IMR-90 (cell line): ENCODE measurements around the gene USP12. TPM values are rescaled to one million over a fixed set of nuclear protein-coding genes. Genes with fewer than 3 reads are reported as not detected.

Experiments
- ATAC-seq: fragments of 200-7000 bp; cut with Tn5 transposase; 2 replicates; pipeline ENCODE4 v1.9.1; 2020; ENCODE audit warnings: low read depth, mild to moderate bottlenecking, moderate library complexity
- BruUV-seq: library from RNA; stranded (reverse); fragments of 400-500 nt; replicated peaks from 2 replicates; lab custom pipeline; 2021; lab: Mats Ljungman, UMichigan
- CTCF ChIA-PET: fragments of 300-600 bp; formaldehyde crosslinking; extraction: SDS; loops from one replicate; lab custom pipeline; 2021; ENCODE audit warnings: antibody characterized with exemption; lab: Yijun Ruan, JAX
- POLR2A ChIA-PET: fragments of 300-600 bp; sonication (Branson Sonifier 250); formaldehyde crosslinking; loops from one replicate; lab custom pipeline; 2022; ENCODE audit warnings: antibody characterized with exemption; ENCODE audit not compliant: unreplicated experiment; lab: Charles Lee
- DNase-seq: peaks from one replicate; pipeline ENCODE4 v3.0.0; 2013
- H2AFZ ChIP-seq: replicated peaks from 2 replicates; pipeline ENCODE3; 2013; ENCODE audit warnings: low read length, mild to moderate bottlenecking; ENCODE audit not compliant: poor library complexity
- H2AK5ac ChIP-seq: 2 replicates; pipeline ENCODE4 v1.6.1; 2013; ENCODE audit warnings: low read depth, low read length, inconsistent platforms
- H2AK9ac ChIP-seq: replicated peaks from 2 replicates; pipeline ENCODE3; 2013; ENCODE audit warnings: mild to moderate bottlenecking, low read depth, low read length, moderate library complexity; ENCODE audit not compliant: poor library complexity
- H2BK120ac ChIP-seq: 2 replicates; pipeline ENCODE4 v1.6.1; 2013; ENCODE audit warnings: low read depth, low read length, inconsistent platforms
- H2BK15ac ChIP-seq: 3 replicates; pipeline ENCODE4 v1.6.1; 2013; ENCODE audit warnings: low read depth, low read length, inconsistent platforms
- H2BK20ac ChIP-seq: 2 replicates; pipeline ENCODE4 v1.6.1; 2013; ENCODE audit warnings: low read depth, mild to moderate bottlenecking, inconsistent platforms, low read length, moderate library complexity
- H2BK5ac ChIP-seq: 2 replicates; pipeline ENCODE4 v1.6.1; 2013; ENCODE audit warnings: mild to moderate bottlenecking, low read depth, low read length, inconsistent platforms; ENCODE audit not compliant: poor library complexity, severe bottlenecking
- H3K14ac ChIP-seq: replicated peaks from 2 replicates; pipeline ENCODE4 v1.6.1; 2013; ENCODE audit warnings: low read depth, low read length, inconsistent platforms
- H3K18ac ChIP-seq: 2 replicates; pipeline ENCODE4 v1.6.1; 2013; ENCODE audit warnings: low read depth, low read length, control low read depth
- H3K23ac ChIP-seq: 2 replicates; pipeline ENCODE4 v1.6.1; 2013; ENCODE audit warnings: low read depth, low read length, inconsistent platforms
- H3K27ac ChIP-seq: 2 replicates; pipeline ENCODE4 v1.5.1; 2013; ENCODE audit warnings: mild to moderate bottlenecking, control low read depth, low read length; ENCODE audit not compliant: insufficient read depth
- H3K27me3 ChIP-seq: 2 replicates; pipeline ENCODE4 v1.6.1; 2013; ENCODE audit warnings: low read length; ENCODE audit not compliant: control insufficient read depth, insufficient read depth
- H3K36me3 ChIP-seq: 2 replicates; pipeline ENCODE4 v1.6.1; 2013; ENCODE audit warnings: low read length, mixed read lengths; ENCODE audit not compliant: control insufficient read depth, insufficient read depth
- H3K4ac ChIP-seq: 2 replicates; pipeline ENCODE4 v1.6.1; 2013; ENCODE audit warnings: low read depth, low read length, inconsistent platforms
- H3K4me1 ChIP-seq: 2 replicates; pipeline ENCODE4 v1.6.1; 2013; ENCODE audit warnings: low read length, mixed read lengths; ENCODE audit not compliant: control insufficient read depth, insufficient read depth
- H3K4me2 ChIP-seq: 2 replicates; pipeline ENCODE4 v1.6.1; 2013; ENCODE audit warnings: low read depth, mild to moderate bottlenecking, control low read depth, low read length, moderate library complexity
- H3K4me3 ChIP-seq: 2 replicates; pipeline ENCODE4 v1.5.1; 2013; ENCODE audit warnings: low read depth, mild to moderate bottlenecking, control low read depth, low read length, moderate library complexity; ENCODE audit not compliant: insufficient read depth
- H3K56ac ChIP-seq: 2 replicates; pipeline ENCODE4 v1.6.1; 2013; ENCODE audit warnings: low read length, inconsistent platforms; ENCODE audit not compliant: insufficient read depth; ENCODE audit errors: extremely low read depth
- H3K79me1 ChIP-seq, 2 experiments: 2 replicates each; pipeline ENCODE4 v1.6.1; 2013; ENCODE audit warnings: low read length in 2 of 2, inconsistent platforms in 1 of 2, low read depth in 1 of 2
- H3K9ac ChIP-seq: 2 replicates; pipeline ENCODE4 v1.6.1; 2013; ENCODE audit warnings: low read depth, low read length, control low read depth
- H3K9me1 ChIP-seq: 2 replicates; pipeline ENCODE4 v1.6.1; 2013; ENCODE audit warnings: low read length, inconsistent platforms; ENCODE audit not compliant: insufficient read depth
- H3K9me3 ChIP-seq: 2 replicates; pipeline ENCODE4 v1.6.1; 2013; ENCODE audit warnings: low read length; ENCODE audit not compliant: control insufficient read depth, insufficient read depth
- H4K20me1 ChIP-seq: 2 replicates; pipeline ENCODE4 v1.6.1; 2013; ENCODE audit warnings: low read length, inconsistent platforms; ENCODE audit not compliant: insufficient read depth
- H4K5ac ChIP-seq: 2 replicates; pipeline ENCODE4 v1.6.1; 2013; ENCODE audit warnings: mild to moderate bottlenecking, low read depth, low read length, control low read depth
- H4K8ac ChIP-seq, 2 experiments: 2 replicates each; pipeline ENCODE4 v1.6.1; 2013; ENCODE audit warnings: low read depth in 2 of 2, low read length in 2 of 2, control low read depth in 1 of 2, inconsistent platforms in 1 of 2
- H4K91ac ChIP-seq: 2 replicates; pipeline ENCODE4 v1.6.1; 2013; ENCODE audit warnings: low read depth, low read length, inconsistent platforms; ENCODE audit not compliant: insufficient read depth
- BHLHE40 ChIP-seq: fragments of 150-350 bp; IDR thresholded peaks from 2 replicates; pipeline ENCODE4 v1.6.1; 2016; ENCODE audit warnings: mild to moderate bottlenecking, low read depth, low read length
- CEBPB ChIP-seq: IDR thresholded peaks from 2 replicates; pipeline ENCODE4 v1.6.1; 2012; ENCODE audit warnings: low read depth, low read length, improper control_type of control experiment
- CHD1 ChIP-seq: IDR thresholded peaks from 2 replicates; pipeline ENCODE4 v1.6.1; 2012; ENCODE audit warnings: low read depth, low read length, improper control_type of control experiment
- CTCF ChIP-seq: conservative IDR thresholded peaks from 2 replicates; pipeline ENCODE4 v1.5.1; 2012; ENCODE audit warnings: mild to moderate bottlenecking, low read depth, low read length, improper control_type of control experiment
- FOS ChIP-seq: fragments of 150-350 bp; IDR thresholded peaks from 2 replicates; pipeline ENCODE4 v1.6.1; 2016; ENCODE audit warnings: low read depth, low read length
- MAFK ChIP-seq: IDR thresholded peaks from 2 replicates; pipeline ENCODE4 v1.6.1; 2012; ENCODE audit warnings: low read depth, low read length, improper control_type of control experiment
- MAZ ChIP-seq: IDR thresholded peaks from 2 replicates; pipeline ENCODE4 v1.6.1; 2012; ENCODE audit warnings: low read depth, mild to moderate bottlenecking, low read length, improper control_type of control experiment, moderate library complexity, borderline replicate concordance
- MXI1 ChIP-seq: IDR thresholded peaks from 2 replicates; pipeline ENCODE4 v1.6.1; 2012; ENCODE audit warnings: low read depth, mild to moderate bottlenecking, low read length, moderate library complexity, borderline replicate concordance
- POLR2A ChIP-seq: IDR thresholded peaks from 2 replicates; pipeline ENCODE4 v1.6.1; 2012; ENCODE audit warnings: mild to moderate bottlenecking, low read depth, low read length
- RAD21 ChIP-seq: IDR thresholded peaks from 2 replicates; pipeline ENCODE4 v1.6.1; 2012; ENCODE audit warnings: low read length, improper control_type of control experiment
- SMC3 ChIP-seq: fragments of 150-350 bp; IDR thresholded peaks from 2 replicates; pipeline ENCODE4 v1.6.1; 2016; ENCODE audit warnings: low read depth, mild to moderate bottlenecking, antibody characterized with exemption, low read length, moderate library complexity
- WGBS, 2 experiments: methylation state at CpG; one replicate each; pipeline versions ENCODE4 v1.1.5 to v1.1.7; 2013; ENCODE audit warnings: missing lambda C conversion rate in 2 of 2; ENCODE audit not compliant: insufficient read length in 1 of 2; ENCODE audit errors: extremely low coverage in 2 of 2; 5-methylcytosine and 5-hydroxymethylcytosine counted together
- dilution Hi-C: fragments of 300-500 bp; cut with HindIII; formaldehyde crosslinking; loops from one replicate; pipeline ENCODE4 v1.14.3; 2018; ENCODE audit warnings: low sequenced_read_pairs; ENCODE audit not compliant: unreplicated experiment
- in situ Hi-C: fragments of 300-500 bp; cut with MboI; formaldehyde crosslinking; loops from 3 replicates; pipeline ENCODE4 v1.14.3; 2019; ENCODE audit warnings: low sequenced_read_pairs, inconsistent platforms, mixed read lengths
- intact Hi-C: fragments of 100-400 bp; cut with micrococcal nuclease; formaldehyde crosslinking; loops from 2 replicates; pipeline ENCODE4 v1.10.0; 2022
- polyA plus RNA-seq, 3 experiments: library from polyadenylated mRNA; depleted of rRNA; stranded (reverse); fragments of >200 nt; gene quantifications; 2 replicates each; pipeline ENCODE4 v1.2.3, GENCODE V29; 2012; ENCODE audit warnings: low replicate concordance in 1 of 3
- total RNA-seq: library from RNA; depleted of rRNA; stranded (reverse); fragments of >200 nt; gene quantifications from 2 replicates; pipeline ENCODE4 v1.2.3, GENCODE V29; 2012
- TF ChIP-seq, protein P1 (sequence below): fragments of 150-350 bp; IDR thresholded peaks from 2 replicates; pipeline ENCODE4 v1.6.1; 2017; ENCODE audit warnings: mild to moderate bottlenecking, antibody characterized with exemption, low read length, low read depth
- TF ChIP-seq, protein P2 (sequence below): fragments of 150-350 bp; IDR thresholded peaks from 2 replicates; pipeline ENCODE4 v1.6.1; 2016; ENCODE audit warnings: low read depth, mild to moderate bottlenecking, low read length, moderate library complexity, borderline replicate concordance

Gene USP12
- total and polyA plus RNA-seq, 2 of the 4 experiments (the other 2 are of a cell fraction) = 11.8 to 16.5 TPM

DNA sequence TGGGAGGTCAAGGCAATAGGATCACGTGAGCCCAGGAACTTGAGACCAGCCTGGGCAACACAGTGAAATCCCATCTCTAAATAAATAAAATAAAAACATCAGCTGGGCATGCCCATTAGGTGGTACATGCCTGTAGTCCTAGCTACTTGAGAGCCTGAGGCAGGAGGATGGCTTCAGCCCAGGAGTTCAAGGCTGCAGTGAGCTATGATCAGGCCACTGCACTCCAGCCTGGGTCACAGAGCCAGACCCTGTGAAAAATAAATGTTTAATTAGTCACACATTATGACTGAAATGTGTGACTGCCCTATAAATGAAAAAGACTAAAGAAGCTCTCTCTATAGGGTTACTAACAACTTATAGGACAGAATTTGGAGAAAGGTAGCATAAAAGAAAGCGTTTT lies 37.7 kb downstream of the USP12 start:
- Histone ChIP-seq H3K4me1 (peaks cover 20% of the 10 kb centered on the region), H2BK15ac (no peak overlapping the region), H3K27ac (no peak overlapping the region), H3K4ac (no peak overlapping the region), H2AFZ (no peak overlapping the region), H3K9ac (no peak overlapping the region), H3K79me1 (peaks cover 25 to 82% of the 10 kb centered on the region in 2 experiments; a peak in 3 of 4 replicates), H3K14ac (no peak overlapping the region), H2AK5ac (no peak overlapping the region), H2BK120ac (no peak overlapping the region), H2AK9ac (no peak overlapping the region), H2BK5ac (no peak overlapping the region), H3K36me3 (0 out of 2 replicates have a peak, but pooled peaks cover 4% of the 10 kb centered on the region), H3K56ac (no peak overlapping the region), H4K91ac (no peak overlapping the region), H2BK20ac (no peak overlapping the region), H3K27me3 (no peaks in the 10 kb centered on the region), H3K9me3 (peaks cover 3% of the 10 kb centered on the region; the same call in 1 of the 2 replicates), H3K4me3 (no peak overlapping the region), H3K9me1 (peaks cover 12% of the 10 kb centered on the region), H4K20me1 (peaks cover 69% of the 10 kb centered on the region), H3K4me2 (no peak overlapping the region), H4K5ac (no peak overlapping the region), H3K23ac (no peak overlapping the region), H4K8ac (no peak overlapping the region), H3K18ac (no peak overlapping the region)
- no peak for ATAC-seq
- no peak for DNase-seq
- ChIA-PET POLR2A (interaction anchor here (0.6 kb wide), 1 partner anchor 36 kb away, joined by 3 read pairs; no protein-coding TSS in a partner anchor), CTCF (no interaction called here)
- intact Hi-C loops (loop anchor here (5.0 kb wide), 1 partner anchor 33 kb away; no protein-coding TSS in a partner anchor), dilution Hi-C loops (no loop called here), in situ Hi-C loops (no loop called here)
- BruUV-seq = no TSS peak
- TF ChIP-seq, protein P1, sequence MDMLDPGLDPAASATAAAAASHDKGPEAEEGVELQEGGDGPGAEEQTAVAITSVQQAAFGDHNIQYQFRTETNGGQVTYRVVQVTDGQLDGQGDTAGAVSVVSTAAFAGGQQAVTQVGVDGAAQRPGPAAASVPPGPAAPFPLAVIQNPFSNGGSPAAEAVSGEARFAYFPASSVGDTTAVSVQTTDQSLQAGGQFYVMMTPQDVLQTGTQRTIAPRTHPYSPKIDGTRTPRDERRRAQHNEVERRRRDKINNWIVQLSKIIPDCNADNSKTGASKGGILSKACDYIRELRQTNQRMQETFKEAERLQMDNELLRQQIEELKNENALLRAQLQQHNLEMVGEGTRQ = no peak
- TF ChIP-seq CTCF (no peak), FOS (no peak), RAD21 (no peak), SMC3 (no peak), BHLHE40 (no peak), CHD1 (no peak), MAFK (no peak), MXI1 (no peak), POLR2A (no peak), MAZ (no peak), CEBPB (no peak)
- TF ChIP-seq, protein P2, sequence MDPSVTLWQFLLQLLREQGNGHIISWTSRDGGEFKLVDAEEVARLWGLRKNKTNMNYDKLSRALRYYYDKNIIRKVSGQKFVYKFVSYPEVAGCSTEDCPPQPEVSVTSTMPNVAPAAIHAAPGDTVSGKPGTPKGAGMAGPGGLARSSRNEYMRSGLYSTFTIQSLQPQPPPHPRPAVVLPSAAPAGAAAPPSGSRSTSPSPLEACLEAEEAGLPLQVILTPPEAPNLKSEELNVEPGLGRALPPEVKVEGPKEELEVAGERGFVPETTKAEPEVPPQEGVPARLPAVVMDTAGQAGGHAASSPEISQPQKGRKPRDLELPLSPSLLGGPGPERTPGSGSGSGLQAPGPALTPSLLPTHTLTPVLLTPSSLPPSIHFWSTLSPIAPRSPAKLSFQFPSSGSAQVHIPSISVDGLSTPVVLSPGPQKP = no peak
- WGBS, 2 experiments = no CpG with 5 or more reads among the region's 2 CpGs
